PFSK-1 (cell line): ENCODE data around the gene SEC14L1.

Experiments
- FOXP2 ChIP-seq: optimal IDR thresholded peaks from 2 replicates; pipeline ENCODE3; 2011; ENCODE audit warnings: borderline replicate concordance, control low read depth, inconsistent platforms; ENCODE audit not compliant: insufficient read depth; ENCODE audit errors: extremely low read length, extremely low read depth
- POLR2AphosphoS5 ChIP-seq: IDR thresholded peaks from 2 replicates; pipeline ENCODE4 v1.6.1; 2012; ENCODE audit warnings: low read depth, mild to moderate bottlenecking, control low read depth, low read length, moderate library complexity
- SIN3A ChIP-seq: IDR thresholded peaks from 2 replicates; pipeline ENCODE4 v1.6.1; 2012; ENCODE audit warnings: mild to moderate bottlenecking, low read length, moderate library complexity, borderline replicate concordance; ENCODE audit not compliant: insufficient read depth
- TAF1 ChIP-seq: IDR thresholded peaks from 2 replicates; pipeline ENCODE4 v1.6.1; 2012; ENCODE audit warnings: low read length, control low read depth, borderline replicate concordance; ENCODE audit not compliant: insufficient read depth
- TF ChIP-seq, protein P1 (sequence below), 2 experiments: IDR thresholded peaks; 2 replicates each; pipeline versions ENCODE4 v1.6.1 to v1.8.0; 2011 to 2012; ENCODE audit warnings: low read depth in 2 of 2, low read length in 2 of 2, control low read depth in 1 of 2, inconsistent platforms in 1 of 2, mild to moderate bottlenecking in 1 of 2, moderate library complexity in 1 of 2; ENCODE audit not compliant: insufficient read depth in 1 of 2

SEC14L1 gene

DNA sequence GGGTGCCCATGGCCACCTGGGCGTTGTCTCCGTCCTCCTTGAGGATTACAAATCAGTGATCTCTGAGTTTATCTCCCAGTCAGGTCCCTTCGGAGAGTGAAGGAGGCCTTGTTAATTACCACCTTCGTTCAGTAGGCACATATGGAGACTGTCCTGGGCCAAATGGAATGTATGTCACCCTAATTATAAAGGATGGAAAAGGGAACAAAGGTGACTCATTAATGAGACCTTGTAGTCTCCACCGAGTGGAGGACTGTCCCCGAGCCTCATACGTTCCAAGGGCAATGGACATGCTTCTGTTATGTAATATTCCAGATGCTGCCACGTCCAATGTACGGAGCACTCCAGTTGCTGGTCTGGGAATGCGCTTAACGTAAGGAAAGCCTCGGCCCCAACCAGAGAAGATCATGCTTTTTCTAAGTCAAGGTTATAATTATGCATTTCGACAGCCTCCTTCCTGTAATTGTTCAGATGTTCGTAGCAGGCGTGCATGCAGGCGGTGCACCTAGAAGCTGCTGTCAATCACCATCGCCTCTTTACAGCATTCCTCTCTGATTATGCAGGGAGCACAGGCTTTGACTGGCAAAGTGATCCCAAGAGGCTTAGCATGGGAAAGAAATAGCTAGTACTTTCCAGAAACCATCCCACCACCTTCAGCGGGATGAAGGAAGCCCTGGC, 22.4 kb upstream of the SEC14L1 start:
- no peak for TF ChIP-seq SIN3A

DNA sequence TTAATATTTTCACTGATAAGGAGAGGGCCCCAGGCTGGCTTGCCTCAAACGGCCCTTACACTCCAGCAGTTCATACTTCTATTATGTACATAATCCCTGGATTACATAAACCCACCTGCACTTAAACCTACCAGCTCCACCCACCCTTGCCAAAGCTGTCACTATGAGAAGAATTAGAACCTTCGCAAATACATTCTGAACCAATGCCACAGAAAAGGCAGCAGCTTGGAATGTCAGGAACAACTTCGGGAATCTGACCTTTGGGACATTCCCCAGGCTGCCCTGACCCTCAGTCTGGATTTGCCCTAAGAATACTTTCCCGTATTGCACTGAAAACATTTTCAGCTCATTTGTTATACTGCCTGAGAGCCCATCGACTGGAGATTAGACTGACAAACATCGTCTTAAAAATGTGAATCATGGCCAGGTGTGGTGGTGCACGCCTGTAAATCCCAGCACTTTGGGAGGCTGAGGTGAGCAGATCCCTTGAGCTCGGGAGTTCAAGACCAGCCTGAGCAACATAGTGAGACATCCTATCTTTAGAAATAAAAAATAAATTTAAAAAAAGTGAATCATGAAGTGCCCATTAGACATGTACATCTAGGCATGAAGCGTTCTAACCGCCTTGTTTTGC, 21.0 kb upstream of the SEC14L1 start:
- TF ChIP-seq POLR2AphosphoS5, result no peak
- TF ChIP-seq SIN3A, result no peak
- TF ChIP-seq TAF1, result no peak
- TF ChIP-seq FOXP2, result no peak

DNA sequence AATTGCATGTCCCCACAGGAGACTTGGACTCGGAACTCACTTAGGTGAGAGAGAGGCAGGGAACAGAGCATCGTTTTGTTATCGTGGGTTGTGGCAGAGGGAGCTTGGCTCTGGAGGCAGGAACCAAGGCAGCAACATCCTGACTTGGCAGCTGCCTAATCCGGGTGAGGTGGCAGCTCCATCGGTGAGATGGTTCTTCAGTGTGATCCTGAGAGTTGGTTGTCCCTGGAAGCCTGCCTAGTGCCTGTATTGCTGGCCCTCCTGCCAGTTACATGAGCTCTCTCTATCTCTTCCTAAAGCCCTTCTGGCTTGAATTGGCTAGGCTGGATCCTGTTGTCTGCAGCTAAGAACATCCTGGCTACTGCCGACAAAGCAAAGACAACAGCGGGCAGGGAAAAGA, 19.9 kb upstream of the SEC14L1 start:
- TF ChIP-seq FOXP2 (no peak), SIN3A (no peak), TAF1 (no peak), POLR2AphosphoS5 (no peak)

DNA sequence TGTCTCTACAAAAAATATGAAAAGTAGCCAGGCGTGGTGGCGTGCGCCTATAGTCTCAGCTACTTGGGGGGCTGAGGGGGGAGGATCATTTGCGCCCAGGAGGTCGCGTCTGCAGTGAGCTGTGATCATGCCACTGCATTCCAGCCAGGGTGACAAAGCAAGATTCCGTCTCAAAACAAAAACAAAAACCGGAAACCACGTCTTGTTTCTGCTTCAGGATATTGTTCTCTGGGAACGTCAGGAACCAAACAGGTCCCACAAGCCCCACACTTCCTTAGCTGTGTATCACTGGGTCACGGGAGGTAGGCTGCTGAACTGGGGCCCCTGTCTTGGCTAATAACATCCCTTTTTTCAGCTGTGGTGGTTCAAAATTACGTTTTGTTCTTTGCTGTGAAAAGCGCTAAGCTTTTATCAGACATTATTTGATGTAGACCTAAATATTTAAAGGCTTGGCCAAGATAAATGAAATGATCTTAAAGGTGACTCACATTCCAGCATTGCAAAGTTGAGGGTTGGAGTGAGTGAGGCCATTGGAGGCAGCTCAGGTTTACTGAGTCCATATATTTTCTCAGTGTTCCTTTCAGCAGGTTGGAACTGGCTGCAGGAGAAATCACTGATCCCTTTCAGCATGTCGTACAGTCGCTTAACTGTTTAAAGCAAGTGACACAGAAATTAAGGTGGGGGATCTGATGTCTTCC, 16.4 kb upstream of the SEC14L1 start:
- TF ChIP-seq, protein P1, sequence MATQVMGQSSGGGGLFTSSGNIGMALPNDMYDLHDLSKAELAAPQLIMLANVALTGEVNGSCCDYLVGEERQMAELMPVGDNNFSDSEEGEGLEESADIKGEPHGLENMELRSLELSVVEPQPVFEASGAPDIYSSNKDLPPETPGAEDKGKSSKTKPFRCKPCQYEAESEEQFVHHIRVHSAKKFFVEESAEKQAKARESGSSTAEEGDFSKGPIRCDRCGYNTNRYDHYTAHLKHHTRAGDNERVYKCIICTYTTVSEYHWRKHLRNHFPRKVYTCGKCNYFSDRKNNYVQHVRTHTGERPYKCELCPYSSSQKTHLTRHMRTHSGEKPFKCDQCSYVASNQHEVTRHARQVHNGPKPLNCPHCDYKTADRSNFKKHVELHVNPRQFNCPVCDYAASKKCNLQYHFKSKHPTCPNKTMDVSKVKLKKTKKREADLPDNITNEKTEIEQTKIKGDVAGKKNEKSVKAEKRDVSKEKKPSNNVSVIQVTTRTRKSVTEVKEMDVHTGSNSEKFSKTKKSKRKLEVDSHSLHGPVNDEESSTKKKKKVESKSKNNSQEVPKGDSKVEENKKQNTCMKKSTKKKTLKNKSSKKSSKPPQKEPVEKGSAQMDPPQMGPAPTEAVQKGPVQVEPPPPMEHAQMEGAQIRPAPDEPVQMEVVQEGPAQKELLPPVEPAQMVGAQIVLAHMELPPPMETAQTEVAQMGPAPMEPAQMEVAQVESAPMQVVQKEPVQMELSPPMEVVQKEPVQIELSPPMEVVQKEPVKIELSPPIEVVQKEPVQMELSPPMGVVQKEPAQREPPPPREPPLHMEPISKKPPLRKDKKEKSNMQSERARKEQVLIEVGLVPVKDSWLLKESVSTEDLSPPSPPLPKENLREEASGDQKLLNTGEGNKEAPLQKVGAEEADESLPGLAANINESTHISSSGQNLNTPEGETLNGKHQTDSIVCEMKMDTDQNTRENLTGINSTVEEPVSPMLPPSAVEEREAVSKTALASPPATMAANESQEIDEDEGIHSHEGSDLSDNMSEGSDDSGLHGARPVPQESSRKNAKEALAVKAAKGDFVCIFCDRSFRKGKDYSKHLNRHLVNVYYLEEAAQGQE (IDR thresholded peaks at IDR 0.05; ENCODE audit: insufficient read depth in 1 of 2, low read depth in 2 of 2, low read length in 2 of 2), result no peak
- no peak for TF ChIP-seq TAF1
- no peak for TF ChIP-seq SIN3A
- TF ChIP-seq POLR2AphosphoS5, result no peak
- TF ChIP-seq FOXP2, result no peak

DNA sequence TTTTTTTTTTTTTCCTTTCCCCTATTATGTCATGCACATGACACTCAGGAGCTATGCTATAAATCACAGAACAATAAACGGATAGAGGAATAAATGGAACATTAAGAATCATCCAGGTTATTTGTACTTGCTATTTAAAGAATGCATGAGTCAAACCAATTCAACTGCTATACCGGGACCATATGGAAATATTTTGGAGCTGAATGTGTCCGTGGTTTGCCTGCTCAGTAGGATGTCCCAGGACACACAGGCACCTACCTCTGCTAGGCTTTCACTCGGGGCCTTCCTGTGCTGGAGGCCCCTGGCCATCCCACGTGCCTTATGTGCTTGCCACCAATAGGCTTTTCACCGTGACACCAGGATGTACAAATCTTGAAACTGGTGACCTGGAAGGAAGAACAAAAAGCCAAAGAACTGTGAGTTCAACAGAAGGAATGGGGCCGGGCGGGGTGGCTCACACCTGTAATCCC, 15.3 kb upstream of the SEC14L1 start:
- TF ChIP-seq TAF1, result no peak
- TF ChIP-seq POLR2AphosphoS5, result no peak

DNA sequence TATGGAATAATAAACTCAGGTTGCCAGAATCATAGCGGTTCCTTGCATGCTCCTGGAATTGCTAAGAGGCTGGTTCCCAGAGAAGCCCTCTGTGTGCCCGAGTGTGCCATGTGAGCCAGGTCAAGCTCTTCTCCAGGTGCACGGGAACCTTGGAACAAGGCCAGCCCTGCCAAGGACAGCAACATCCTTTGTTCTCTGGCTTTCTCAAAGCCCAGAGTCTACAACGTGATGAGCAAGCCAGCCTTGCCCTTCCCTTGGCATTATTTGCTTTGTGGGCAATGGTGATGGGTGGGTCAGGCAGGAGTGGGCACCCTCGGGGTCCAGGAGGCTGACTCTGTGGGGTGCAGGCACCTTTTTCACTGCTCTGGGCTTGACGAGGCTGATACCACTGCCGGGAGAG, 14.2 kb upstream of the SEC14L1 start:
- TF ChIP-seq, protein P1 (IDR thresholded peaks at IDR 0.05; ENCODE audit: insufficient read depth in 1 of 2, low read depth in 2 of 2, low read length in 2 of 2), result no peak
- TF ChIP-seq FOXP2, result no peak
- TF ChIP-seq SIN3A, result no peak
- TF ChIP-seq TAF1, result no peak
- TF ChIP-seq POLR2AphosphoS5, result no peak

DNA sequence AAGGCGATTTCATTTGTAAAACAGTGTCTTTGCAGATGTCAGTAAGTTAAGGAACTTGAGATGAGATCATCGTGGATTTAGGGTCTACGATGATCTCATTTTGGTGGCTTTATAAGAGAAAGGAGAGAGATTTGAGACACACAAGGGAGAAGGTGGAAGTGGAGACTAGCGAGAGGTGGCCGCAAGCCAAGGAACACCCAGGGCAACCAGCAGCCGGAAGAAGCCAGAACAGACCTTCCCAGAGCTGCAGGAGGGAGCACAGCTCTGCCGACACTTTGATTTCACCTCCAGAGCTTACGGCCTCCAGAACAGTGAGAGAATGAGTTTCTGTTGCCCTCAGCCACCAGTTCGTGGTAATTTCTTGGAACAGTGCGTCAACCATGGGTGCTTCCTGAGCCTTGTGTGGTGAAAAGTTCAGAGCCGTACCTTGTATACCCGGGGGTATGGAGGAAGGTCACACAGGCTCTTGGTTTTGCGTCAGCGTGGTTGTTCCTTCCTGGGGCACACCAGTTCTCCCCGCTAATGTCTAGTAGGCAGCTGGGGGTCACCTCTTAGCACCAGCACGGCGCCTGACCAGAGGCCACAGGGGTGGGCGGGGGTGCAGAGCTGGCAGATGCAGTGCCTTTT, 12.9 kb upstream of the SEC14L1 start:
- TF ChIP-seq, protein P1 (IDR thresholded peaks at IDR 0.05; ENCODE audit: insufficient read depth in 1 of 2, low read depth in 2 of 2, low read length in 2 of 2), result no peak
- no peak for TF ChIP-seq FOXP2
